Motor neuron (in vitro differentiated cells): Measurements from ENCODE around the gene FGG. TPM values are rescaled to one million over a fixed set of nuclear protein-coding genes. Genes with fewer than 3 reads are reported as not detected.
A peak's percentile ranks its signal among the peaks of the same experiment; 100 is the strongest.

Source experiments
- ATAC-seq, 8 experiments: fragments of 200-7000 bp; cut with Tn5 transposase; replicated peaks in 6 of 8; 2 replicates each; pipeline ENCODE4 v1.8.0; 2021; ENCODE audit warnings: mild to moderate bottlenecking in 8 of 8, moderate library complexity in 8 of 8
- H3K27ac ChIP-seq, 2 donors: fragments of 250-450 bp; sonication (Bioruptor Pico); 2 replicates each; pipeline ENCODE4 v1.9.0; 2021; ENCODE audit warnings: antibody characterized with exemption in 2 of 2, mild to moderate bottlenecking in 2 of 2, moderate library complexity in 1 of 2
- H3K4me1 ChIP-seq, 2 donors: fragments of 250-450 bp; sonication (Bioruptor Pico); replicated peaks in 1 of 2; 2 replicates each; pipeline ENCODE4 v1.6.1; 2021; ENCODE audit warnings: antibody characterized with exemption in 2 of 2, mild to moderate bottlenecking in 2 of 2, moderate library complexity in 1 of 2
- H3K4me3 ChIP-seq, 5 donors: fragments of 250-450 bp; sonication (Bioruptor Pico); 2 replicates each; pipeline ENCODE4 v1.9.0; 2021; ENCODE audit warnings: antibody characterized with exemption in 5 of 5, mild to moderate bottlenecking in 5 of 5, moderate library complexity in 4 of 5
- WGBS, 10 experiments: fragments of 450-650 bp; shearing (Covaris generic); methylation state at CpG; one replicate each; pipeline ENCODE4 v1.0.0; 2022; 5-methylcytosine and 5-hydroxymethylcytosine counted together
- in situ Hi-C, 9 experiments: fragments of 400-800 bp; cut with MboI; loops; one replicate each; pipeline ENCODE4 v1.15.0; 2021; ENCODE audit warnings: low sequenced_read_pairs in 9 of 9, low pct_unique_long_range_greater_than_20kb in 2 of 9; ENCODE audit not compliant: unreplicated experiment in 9 of 9
- total RNA-seq, 8 experiments: library from RNA; unstranded; fragments of 300-600 nt; gene quantifications; 2 replicates each; pipeline versions ENCODE4 v1.2.3 to v1.2.4, GENCODE V29; 2022

FGG gene
- total RNA-seq = 1 to 10 TPM in 1 of 8 experiments, under 1 TPM in 1, not detected in 6; 0.43 to 2.0 TPM

GRCh38 chr4:154612472-154613414, at the start of gene FGG:
Gene FGG, minus strand, starts transcription at chr4:154612656. Its CDS starts 47 bp downstream, at chr4:154612609.
- Histone ChIP-seq H3K4me1 (no peaks in the 10 kb centered on the region), H3K4me3 (no peak within 1 kb of the TSS), H3K27ac (no peak within 1 kb of the TSS)
- in situ Hi-C loops = loop anchor here in 1 of 9 experiments (25.0 kb wide), 1 partner anchor 225 kb away; no protein-coding TSS in a partner anchor
- WGBS, 10 experiments = 0 to 86% (median 65%) methylated on average over 1 to 7 of the region's 7 CpGs
- ATAC-seq = peak in 1 of 8 experiments; percentile 41

- H3K4me1 ChIP-seq = no peaks in the 10 kb centered on the region
- H3K4me3 ChIP-seq = no peak overlapping the region
- in situ Hi-C loops = no loop called here
- WGBS, 10 experiments = 0 to 100% (median 80%) methylated on average over 1 to 3 of the region's 3 CpGs; no CpG with 5 or more reads in 1 of the 10 experiments
- no peak for ATAC-seq
- no peak overlapping the region for H3K27ac ChIP-seq
Measured at GRCh38 chr4:154660052-154660451, 47.6 kb upstream of the FGG start.

DNA sequence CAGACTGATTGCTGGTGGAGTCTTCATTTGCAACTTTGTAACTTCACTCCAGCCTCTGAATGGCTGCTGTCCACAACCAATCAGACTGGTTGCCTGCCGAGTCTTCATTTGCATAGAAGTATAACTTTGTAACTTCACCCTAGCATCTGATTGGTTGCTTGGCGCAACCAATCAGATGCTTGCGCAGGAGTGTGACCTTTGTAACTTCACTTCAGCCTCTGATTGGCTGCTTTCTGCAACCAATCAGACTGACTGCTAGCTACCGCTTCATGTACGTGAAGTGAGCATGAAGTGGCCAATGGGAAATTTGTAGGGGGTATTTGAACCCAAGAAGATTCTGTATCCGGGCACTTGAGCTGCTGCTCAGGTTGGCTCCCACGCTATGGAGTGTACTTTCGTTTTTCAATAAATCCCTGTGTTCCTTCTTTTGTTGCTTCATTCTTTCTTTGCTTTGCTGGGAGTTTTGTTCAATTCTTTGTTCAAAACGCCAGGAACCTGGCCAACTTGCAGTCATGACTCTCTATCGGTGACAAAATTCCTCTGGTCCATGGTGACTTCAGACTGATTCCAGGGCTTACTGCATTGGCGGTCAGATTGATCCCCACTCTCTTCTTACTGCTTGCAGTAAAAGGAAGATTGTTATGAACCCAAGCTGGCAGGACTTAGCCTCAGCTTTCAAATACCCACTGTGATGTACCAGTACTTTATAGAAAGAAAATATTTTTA, 46.4 kb upstream of the FGG start:
- peak in 2 of 8 experiments; percentile 45 to 54 for ATAC-seq
- Histone ChIP-seq H3K4me1 (no peaks in the 10 kb centered on the region), H3K27ac (no peak overlapping the region), H3K4me3 (no peak overlapping the region)
- in situ Hi-C loops = no loop called here
- WGBS, 10 experiments = 18 to 100% (median 88%) methylated on average over 2 to 11 of the region's 11 CpGs; no CpG with 5 or more reads in 2 of the 10 experiments

- no peak overlapping the region for H3K4me3 ChIP-seq
- peaks cover 9 to 11% of the 10 kb centered on the region in 2 donors for H3K4me1 ChIP-seq
- WGBS, 10 experiments = 0 to 100% (median 83%) methylated on average over 1 to 2 of the region's 2 CpGs
- H3K27ac ChIP-seq = no peak overlapping the region
- in situ Hi-C loops = loop anchor here in 3 of 9 experiments (25.0 kb wide), 1 partner anchor 144 kb away; the partner anchor contains the start of gene RBM46 (in 3 of the 3)
- ATAC-seq = no peak
Measured at GRCh38 chr4:154643493-154643892, 31.0 kb upstream of the FGG start.

DNA sequence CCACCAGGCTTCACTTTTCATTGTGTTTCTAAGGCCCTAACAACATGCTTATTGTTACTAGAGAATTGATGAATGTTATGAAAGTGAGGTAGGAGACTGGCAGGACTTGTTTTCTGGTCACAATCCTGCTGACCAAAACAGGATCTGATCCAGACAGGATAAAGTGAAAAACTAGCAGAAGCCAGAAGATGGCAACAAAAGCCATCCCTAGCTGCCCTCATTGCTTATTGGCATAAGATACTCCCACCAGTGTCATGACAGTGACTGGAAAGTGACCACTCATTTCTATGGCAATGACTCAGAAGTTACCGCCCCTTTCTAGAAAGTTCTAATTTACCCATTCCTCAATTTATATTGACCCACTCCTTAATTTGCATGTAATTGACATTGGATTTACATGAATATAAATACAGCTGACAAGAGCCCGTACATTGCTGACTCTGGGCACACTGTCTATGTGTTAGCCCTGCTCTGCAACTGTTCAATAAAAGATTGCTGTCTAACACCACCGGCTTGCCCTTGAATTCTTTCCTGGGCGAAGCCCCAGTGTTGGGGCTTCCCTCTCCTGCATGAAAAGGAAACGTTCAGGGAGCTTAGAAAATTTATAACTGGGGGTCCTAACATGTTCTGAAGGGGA, 30.0 kb upstream of the FGG start:
- ATAC-seq = peak; percentile 35 to 87 (median 63)
- in situ Hi-C loops = loop anchor here in 3 of 9 experiments (25.0 kb wide), 1 partner anchor 145 kb away; the partner anchor contains the start of gene RBM46 (in 3 of the 3)
- H3K27ac ChIP-seq = no peak overlapping the region
- no peak overlapping the region for H3K4me3 ChIP-seq
- 24 to 100% (median 70%) methylated on average over 1 to 5 of the region's 5 CpGs; no CpG with 5 or more reads in 1 of the 10 experiments for WGBS, 10 experiments
- peaks cover 9 to 11% of the 10 kb centered on the region in 2 donors for H3K4me1 ChIP-seq

- Histone ChIP-seq H3K4me1 (peaks cover 9 to 11% of the 10 kb centered on the region in 2 donors), H3K4me3 (no peak overlapping the region), H3K27ac (no peak overlapping the region)
- ATAC-seq = peak in 4 of 8 experiments; percentile 9 to 39 (median 31)
- 0 to 92% (median 34%) methylated on average over 1 to 4 of the region's 4 CpGs; no CpG with 5 or more reads in 2 of the 10 experiments for WGBS, 10 experiments
- in situ Hi-C loops = loop anchor here in 3 of 9 experiments (25.0 kb wide), 1 partner anchor 146 kb away; the partner anchor contains the start of gene RBM46 (in 3 of the 3)
Measured at GRCh38 chr4:154640999-154641398, 28.5 kb upstream of the FGG start.

- WGBS, 10 experiments = 4 to 100% (median 49%) methylated on average over 2 to 3 of the region's 3 CpGs; no CpG with 5 or more reads in 2 of the 10 experiments
- in situ Hi-C loops = loop anchor here in 3 of 9 experiments (25.0 kb wide), 1 partner anchor 153 kb away; the partner anchor contains the start of gene RBM46 (in 3 of the 3)
- H3K4me3 ChIP-seq = no peak overlapping the region
- ATAC-seq = no peak
- peaks cover 6 to 21% of the 10 kb centered on the region in 2 donors for H3K4me1 ChIP-seq
- no peak overlapping the region for H3K27ac ChIP-seq
Measured at GRCh38 chr4:154634058-154634457, 21.6 kb upstream of the FGG start.

GRCh38 chr4:154631828-154632227, 19.4 kb upstream of the FGG start:
- Histone ChIP-seq H3K4me3 (no peak overlapping the region), H3K4me1 (peaks cover 10 to 21% of the 10 kb centered on the region in 2 donors), H3K27ac (no peak overlapping the region)
- 10 to 100% (median 38%) methylated on average over 1 to 2 of the region's 2 CpGs; no CpG with 5 or more reads in 3 of the 10 experiments for WGBS, 10 experiments
- peak in 4 of 8 experiments; percentile 24 to 68 (median 57) for ATAC-seq
- in situ Hi-C loops = loop anchor here in 3 of 9 experiments (25.0 kb wide), 1 partner anchor 155 kb away; the partner anchor contains the start of gene RBM46 (in 3 of the 3)

DNA sequence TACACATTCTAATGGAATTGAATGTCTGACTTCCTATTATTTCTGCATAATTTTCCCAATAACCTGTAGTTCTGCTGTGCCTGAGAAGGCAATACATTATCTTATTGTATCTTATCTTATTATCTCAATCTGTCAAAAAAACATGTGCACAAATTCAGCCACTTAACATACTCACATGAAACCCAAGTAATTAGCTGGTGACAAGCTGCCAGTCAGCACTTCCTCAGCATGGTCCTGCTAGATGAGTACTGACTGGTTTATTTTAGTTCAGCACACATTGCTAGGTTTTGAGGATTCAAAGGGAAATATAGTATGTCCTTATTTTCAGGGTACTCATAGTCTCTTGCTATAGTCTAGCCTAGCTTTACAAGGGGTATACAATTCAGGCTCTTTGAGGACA, 17.9 kb upstream of the FGG start:
- in situ Hi-C loops = loop anchor here in 3 of 9 experiments (25.0 kb wide), 1 partner anchor 157 kb away; the partner anchor contains the start of gene RBM46 (in 3 of the 3)

GRCh38 chr4:154626793-154627484, 14.5 kb upstream of the FGG start:
- WGBS, 10 experiments = 0 to 100% (median 40%) methylated on average over 1 to 7 of the region's 48 CpGs; no CpG with 5 or more reads in 5 of the 10 experiments
- H3K4me1 ChIP-seq = peaks cover 3 to 14% of the 10 kb centered on the region in 2 donors
- H3K27ac ChIP-seq = no peak overlapping the region
- in situ Hi-C loops = loop anchor here in 3 of 9 experiments (10.0 to 25.0 kb wide), 2 partner anchors 72 to 160 kb away; partner anchors contain the start of genes RBM46 (in 3 of the 3) and PLRG1 (in 1 of the 3)
- H3K4me3 ChIP-seq = peak overlapping the region in 4 of 5 donors; percentile 12 to 23 (median 19)
- peak; percentile 91 to 99 (median 99) for ATAC-seq

More for the DNA sequence above, 17.9 kb upstream of the FGG start:
- Histone ChIP-seq H3K4me3 (no peak overlapping the region), H3K27ac (no peak overlapping the region), H3K4me1 (peaks cover 10 to 21% of the 10 kb centered on the region in 2 donors)
- ATAC-seq = no peak

GRCh38 chr4:154625971-154626370, 13.5 kb upstream of the FGG start:
- in situ Hi-C loops = loop anchor here in 3 of 9 experiments (10.0 to 25.0 kb wide), 2 partner anchors 71 to 161 kb away; partner anchors contain the start of genes RBM46 (in 3 of the 3) and PLRG1 (in 1 of the 3)
- ATAC-seq = no peak
- no peak overlapping the region for H3K27ac ChIP-seq
- WGBS, 10 experiments = 33 to 93% (median 71%) methylated on average over 1 to 3 of the region's 3 CpGs; no CpG with 5 or more reads in 1 of the 10 experiments
- peaks cover 3 to 5% of the 10 kb centered on the region in 2 donors for H3K4me1 ChIP-seq
- no peak overlapping the region for H3K4me3 ChIP-seq
